Measurements from ENCODE around the gene PPP6R2.

Gene PPP6R2

DNA sequence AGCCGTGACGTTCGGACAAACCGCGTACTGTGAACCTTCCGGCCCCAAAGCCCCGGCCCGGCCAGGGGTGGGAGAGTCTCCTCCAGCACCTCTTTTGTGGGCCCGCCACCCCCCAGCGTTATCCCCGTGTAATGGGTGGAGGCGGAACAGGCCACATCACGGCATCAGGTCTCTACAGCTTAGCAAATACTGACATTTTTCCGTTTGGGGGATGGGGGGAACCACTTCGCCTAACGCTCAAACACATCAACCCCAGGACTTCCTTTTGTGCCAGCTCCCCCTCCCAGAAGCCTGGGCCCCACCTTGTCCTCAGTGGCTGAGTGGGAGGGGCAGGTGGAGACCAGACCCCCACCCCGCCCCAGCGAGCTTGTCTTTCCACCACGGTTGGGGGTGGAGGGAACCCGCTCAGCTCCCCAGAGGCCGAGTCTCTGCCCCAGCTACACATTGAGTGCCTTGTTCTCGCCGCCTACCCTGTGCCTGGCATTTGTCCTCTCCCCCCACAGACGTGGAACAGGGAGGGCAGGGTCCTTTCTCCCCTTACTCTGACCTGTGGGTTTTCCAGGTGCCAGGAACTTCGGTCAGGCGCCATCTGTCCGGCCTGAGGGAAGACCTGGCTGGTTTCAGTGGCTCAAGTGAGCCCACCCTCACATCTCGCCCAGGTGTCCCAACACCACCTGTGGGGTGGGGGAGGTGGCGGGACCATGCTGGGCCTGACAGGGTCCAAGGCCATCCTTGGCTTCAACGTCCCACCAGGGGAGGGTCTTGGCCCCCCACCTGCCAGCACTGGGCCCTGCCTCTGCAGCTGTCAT, 102.1 kb downstream of the PPP6R2 start:
- TF ChIP-seq POLR2A (IDR thresholded peaks at IDR 0.05; ENCODE audit: extremely low read depth, insufficient read length) (no peak), MYC (IDR thresholded peaks at IDR 0.05; ENCODE audit: low read depth, low read length) (no peak)
- TF ChIP-seq, protein P1, sequence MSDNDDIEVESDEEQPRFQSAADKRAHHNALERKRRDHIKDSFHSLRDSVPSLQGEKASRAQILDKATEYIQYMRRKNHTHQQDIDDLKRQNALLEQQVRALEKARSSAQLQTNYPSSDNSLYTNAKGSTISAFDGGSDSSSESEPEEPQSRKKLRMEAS (IDR thresholded peaks at IDR 0.05; ENCODE audit: low read depth, low read length): no peak
- TF ChIP-seq, protein P2, sequence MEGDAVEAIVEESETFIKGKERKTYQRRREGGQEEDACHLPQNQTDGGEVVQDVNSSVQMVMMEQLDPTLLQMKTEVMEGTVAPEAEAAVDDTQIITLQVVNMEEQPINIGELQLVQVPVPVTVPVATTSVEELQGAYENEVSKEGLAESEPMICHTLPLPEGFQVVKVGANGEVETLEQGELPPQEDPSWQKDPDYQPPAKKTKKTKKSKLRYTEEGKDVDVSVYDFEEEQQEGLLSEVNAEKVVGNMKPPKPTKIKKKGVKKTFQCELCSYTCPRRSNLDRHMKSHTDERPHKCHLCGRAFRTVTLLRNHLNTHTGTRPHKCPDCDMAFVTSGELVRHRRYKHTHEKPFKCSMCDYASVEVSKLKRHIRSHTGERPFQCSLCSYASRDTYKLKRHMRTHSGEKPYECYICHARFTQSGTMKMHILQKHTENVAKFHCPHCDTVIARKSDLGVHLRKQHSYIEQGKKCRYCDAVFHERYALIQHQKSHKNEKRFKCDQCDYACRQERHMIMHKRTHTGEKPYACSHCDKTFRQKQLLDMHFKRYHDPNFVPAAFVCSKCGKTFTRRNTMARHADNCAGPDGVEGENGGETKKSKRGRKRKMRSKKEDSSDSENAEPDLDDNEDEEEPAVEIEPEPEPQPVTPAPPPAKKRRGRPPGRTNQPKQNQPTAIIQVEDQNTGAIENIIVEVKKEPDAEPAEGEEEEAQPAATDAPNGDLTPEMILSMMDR (IDR thresholded peaks at IDR 0.05; ENCODE audit: low read depth, low read length): no peak
- DNase-seq (ENCODE audit: low read depth): no peak
- H3K4me3 ChIP-seq (ENCODE audit: low read depth, low read length): no peak overlapping the region

DNA sequence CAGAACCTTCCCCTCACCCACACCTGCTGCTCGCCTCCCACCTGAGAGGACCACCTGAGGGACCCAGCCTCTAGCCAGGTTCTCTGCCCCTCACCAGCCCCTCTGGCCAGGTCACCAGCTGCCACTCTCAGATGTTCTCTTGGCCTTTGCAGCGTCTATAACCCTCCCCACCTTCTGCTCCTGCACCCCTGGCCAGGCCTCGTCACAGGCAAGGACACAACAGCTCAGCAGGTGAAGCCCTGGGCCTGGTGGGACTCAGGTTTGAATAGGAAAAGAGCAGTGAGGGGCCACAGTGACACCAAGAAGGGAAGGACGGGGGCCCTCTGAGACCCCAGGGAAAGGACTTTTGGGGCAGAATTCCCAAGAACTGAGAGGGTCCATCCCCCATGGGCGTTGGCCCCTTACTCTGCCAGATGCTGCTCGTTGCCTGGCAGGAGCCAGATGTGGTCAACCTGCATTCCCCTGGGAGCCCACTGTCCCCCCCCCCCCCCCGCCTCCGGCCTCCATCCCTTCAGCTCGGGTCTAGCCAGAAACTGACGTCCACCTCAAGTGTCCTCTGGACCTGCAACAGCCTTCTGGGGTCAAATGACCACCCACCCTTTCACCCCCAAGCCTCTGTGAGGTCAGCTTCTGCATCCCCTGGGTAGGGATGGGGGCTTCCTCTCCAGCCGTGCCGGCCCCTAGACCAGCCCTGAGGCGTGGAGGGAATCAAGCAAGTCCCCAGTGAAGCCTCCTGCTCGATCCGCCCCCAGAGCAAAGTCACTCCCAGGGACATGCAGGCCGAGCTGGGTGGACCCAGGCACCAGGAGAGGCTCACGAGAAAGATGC, 103.0 kb downstream of the PPP6R2 start:
- TF ChIP-seq, protein P2 (IDR thresholded peaks at IDR 0.05; ENCODE audit: low read depth, low read length): no peak
- TF ChIP-seq, protein P1 (IDR thresholded peaks at IDR 0.05; ENCODE audit: low read depth, low read length): no peak
- no peak for TF ChIP-seq POLR2A (IDR thresholded peaks at IDR 0.05; ENCODE audit: extremely low read depth, insufficient read length)
- TF ChIP-seq MYC (IDR thresholded peaks at IDR 0.05; ENCODE audit: low read depth, low read length): no peak
- H3K4me3 ChIP-seq (ENCODE audit: low read depth, low read length): no peak overlapping the region
- DNase-seq (ENCODE audit: low read depth): no peak

DNA sequence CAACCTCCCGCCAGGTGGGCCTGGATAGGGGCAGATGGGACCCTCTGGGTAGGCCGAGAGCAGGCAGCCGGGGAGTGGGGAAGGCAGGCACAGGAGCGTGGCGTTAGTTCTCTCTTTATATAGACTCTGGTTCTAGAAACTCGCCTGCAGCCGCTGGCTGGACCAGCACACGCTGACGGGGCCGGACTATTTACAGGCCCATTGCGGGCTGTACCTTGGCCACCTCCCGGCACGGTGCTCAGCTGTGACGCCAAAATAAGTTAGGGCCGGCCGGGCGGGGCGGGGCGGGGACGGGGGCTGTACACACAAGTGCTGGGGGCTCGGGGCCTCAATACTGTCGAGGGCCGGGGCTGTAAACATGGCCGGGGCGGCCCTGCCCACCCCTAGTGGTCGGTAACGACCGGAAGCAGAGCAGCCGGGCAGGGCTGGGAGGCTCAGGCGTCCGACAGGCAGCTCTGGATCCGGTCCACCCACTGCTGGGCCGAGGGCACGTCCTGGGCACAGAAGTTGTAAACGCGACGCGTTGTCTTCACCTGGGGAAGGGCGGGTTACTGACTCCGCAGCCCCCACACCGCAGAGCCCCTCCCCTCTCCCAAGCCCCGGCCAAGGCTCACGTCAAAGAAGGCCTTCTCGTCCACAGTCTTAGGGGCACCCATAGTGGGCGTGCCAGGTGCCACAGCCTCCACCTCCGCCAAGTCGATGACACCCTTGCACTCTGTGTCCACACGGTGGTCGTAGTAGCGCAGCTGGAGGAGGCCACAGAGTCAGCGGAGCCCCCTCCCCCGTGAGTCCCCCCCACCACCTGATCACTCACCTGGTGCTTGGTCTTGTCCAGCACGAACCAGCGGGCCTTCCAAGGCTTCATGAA, 103.8 kb downstream of the PPP6R2 start:
- no peak overlapping the region for H3K4me3 ChIP-seq (ENCODE audit: low read depth, low read length)
- DNase-seq (ENCODE audit: low read depth): no peak
- TF ChIP-seq, protein P2 (IDR thresholded peaks at IDR 0.05; ENCODE audit: low read depth, low read length): no peak
- TF ChIP-seq MYC (IDR thresholded peaks at IDR 0.05; ENCODE audit: low read depth, low read length): no peak
- TF ChIP-seq, protein P1 (IDR thresholded peaks at IDR 0.05; ENCODE audit: low read depth, low read length): no peak
- no peak for TF ChIP-seq POLR2A (IDR thresholded peaks at IDR 0.05; ENCODE audit: extremely low read depth, insufficient read length)

DNA sequence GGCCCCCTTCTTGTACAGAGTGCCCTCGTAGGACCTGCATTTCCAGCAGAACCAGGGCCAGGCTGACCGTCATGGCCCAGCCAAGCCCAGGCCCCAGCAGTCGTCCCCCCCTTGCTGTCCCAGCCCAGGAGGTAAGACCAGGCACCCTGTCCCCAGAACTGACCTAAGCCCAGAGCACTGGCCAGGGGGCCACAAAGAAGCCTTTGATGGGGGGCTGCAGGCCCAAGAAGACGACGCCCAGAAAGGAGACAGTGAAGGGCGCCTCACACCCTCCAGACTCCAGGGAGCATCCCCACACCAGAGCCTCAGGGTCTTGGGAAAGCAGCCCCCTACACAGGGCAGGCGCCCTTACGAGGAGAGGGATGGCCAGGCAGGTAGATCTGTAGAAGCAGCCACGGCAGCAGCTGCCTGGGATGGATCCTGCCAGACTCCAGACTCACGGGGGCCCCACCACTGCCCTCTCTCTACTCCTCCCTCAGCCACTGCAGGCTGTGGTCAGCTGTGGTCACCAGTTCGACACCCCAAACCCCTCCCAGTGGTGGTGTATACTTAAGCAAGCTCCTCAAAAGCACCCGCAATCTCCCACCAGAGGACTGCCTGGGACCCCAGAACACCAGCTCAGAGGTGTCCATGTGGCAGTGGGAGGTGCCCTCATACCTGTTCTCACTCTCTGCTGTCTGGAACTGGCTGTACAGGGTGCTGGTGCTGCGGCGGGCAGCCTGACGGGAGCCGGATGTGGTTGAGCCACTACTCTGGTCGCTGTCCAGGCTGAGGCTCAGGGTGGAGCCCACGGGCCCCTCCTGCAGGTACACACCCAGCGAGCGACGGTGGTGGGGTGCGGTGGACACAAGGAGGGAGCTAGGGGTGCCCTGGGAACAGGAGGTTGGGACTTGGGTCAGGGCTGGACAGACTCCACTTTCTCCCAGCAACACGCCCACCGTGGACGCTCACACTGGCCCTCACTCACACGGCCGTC, 104.7 kb downstream of the PPP6R2 start:
- DNase-seq (ENCODE audit: low read depth): no peak
- TF ChIP-seq, protein P1 (IDR thresholded peaks at IDR 0.05; ENCODE audit: low read depth, low read length): no peak
- TF ChIP-seq POLR2A (IDR thresholded peaks at IDR 0.05; ENCODE audit: extremely low read depth, insufficient read length): no peak
- TF ChIP-seq, protein P2 (IDR thresholded peaks at IDR 0.05; ENCODE audit: low read depth, low read length): no peak
- TF ChIP-seq MYC (IDR thresholded peaks at IDR 0.05; ENCODE audit: low read depth, low read length): no peak
- no peak overlapping the region for H3K4me3 ChIP-seq (ENCODE audit: low read depth, low read length)

Measured in NB4 (cell line).